Measurements from ENCODE around the gene PTPRH. TPM values are rescaled to one million over a fixed set of nuclear protein-coding genes. Genes with fewer than 3 reads are reported as not detected.

PTPRH gene
- total and polyA plus RNA-seq, 9 of the 15 experiments (the other 6 are each of a cell fraction or from before 2014, with no cell fraction given), result 0.87 to 34.3 (median 22.7) TPM

DNA sequence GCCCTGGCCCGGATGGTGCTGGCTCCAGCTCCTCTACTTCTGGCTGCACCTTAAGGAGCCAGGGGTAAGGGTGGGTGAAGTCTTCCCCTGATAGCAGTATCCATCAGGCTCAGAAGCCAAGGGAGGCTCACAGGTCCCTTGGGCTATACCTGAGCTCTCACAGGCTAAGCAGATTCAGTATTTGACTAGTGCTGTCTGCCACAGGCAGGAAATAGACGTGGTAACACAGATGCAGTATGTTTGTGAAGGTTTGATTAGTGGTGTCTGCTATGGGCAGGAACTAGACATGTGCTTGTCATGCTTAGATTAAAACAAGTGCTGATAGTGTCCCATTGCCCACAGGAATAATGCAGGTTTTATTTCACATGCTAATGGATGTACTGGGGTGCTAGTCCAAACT, 33.2 kb downstream of the PTPRH start (continued):
- TF ChIP-seq, protein P1, sequence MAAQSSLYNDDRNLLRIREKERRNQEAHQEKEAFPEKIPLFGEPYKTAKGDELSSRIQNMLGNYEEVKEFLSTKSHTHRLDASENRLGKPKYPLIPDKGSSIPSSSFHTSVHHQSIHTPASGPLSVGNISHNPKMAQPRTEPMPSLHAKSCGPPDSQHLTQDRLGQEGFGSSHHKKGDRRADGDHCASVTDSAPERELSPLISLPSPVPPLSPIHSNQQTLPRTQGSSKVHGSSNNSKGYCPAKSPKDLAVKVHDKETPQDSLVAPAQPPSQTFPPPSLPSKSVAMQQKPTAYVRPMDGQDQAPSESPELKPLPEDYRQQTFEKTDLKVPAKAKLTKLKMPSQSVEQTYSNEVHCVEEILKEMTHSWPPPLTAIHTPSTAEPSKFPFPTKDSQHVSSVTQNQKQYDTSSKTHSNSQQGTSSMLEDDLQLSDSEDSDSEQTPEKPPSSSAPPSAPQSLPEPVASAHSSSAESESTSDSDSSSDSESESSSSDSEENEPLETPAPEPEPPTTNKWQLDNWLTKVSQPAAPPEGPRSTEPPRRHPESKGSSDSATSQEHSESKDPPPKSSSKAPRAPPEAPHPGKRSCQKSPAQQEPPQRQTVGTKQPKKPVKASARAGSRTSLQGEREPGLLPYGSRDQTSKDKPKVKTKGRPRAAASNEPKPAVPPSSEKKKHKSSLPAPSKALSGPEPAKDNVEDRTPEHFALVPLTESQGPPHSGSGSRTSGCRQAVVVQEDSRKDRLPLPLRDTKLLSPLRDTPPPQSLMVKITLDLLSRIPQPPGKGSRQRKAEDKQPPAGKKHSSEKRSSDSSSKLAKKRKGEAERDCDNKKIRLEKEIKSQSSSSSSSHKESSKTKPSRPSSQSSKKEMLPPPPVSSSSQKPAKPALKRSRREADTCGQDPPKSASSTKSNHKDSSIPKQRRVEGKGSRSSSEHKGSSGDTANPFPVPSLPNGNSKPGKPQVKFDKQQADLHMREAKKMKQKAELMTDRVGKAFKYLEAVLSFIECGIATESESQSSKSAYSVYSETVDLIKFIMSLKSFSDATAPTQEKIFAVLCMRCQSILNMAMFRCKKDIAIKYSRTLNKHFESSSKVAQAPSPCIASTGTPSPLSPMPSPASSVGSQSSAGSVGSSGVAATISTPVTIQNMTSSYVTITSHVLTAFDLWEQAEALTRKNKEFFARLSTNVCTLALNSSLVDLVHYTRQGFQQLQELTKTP (IDR thresholded peaks at IDR 0.05; ENCODE audit: low read depth in 1 of 2, partially characterized antibody in 2 of 2), result no peak
- TF ChIP-seq CSDE1 (IDR thresholded peaks at IDR 0.05), result no peak
- TF ChIP-seq, protein P2, sequence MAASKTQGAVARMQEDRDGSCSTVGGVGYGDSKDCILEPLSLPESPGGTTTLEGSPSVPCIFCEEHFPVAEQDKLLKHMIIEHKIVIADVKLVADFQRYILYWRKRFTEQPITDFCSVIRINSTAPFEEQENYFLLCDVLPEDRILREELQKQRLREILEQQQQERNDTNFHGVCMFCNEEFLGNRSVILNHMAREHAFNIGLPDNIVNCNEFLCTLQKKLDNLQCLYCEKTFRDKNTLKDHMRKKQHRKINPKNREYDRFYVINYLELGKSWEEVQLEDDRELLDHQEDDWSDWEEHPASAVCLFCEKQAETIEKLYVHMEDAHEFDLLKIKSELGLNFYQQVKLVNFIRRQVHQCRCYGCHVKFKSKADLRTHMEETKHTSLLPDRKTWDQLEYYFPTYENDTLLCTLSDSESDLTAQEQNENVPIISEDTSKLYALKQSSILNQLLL (CRISPR knock-in tag; IDR thresholded peaks at IDR 0.05; ENCODE audit: borderline replicate concordance), result no peak
- no peak for TF ChIP-seq CBX1 (IDR thresholded peaks at IDR 0.05; ENCODE audit: low read depth)
- TF ChIP-seq TAF9B (IDR thresholded peaks at IDR 0.05; ENCODE audit: partially characterized antibody), result no peak
- TF ChIP-seq, protein P3, sequence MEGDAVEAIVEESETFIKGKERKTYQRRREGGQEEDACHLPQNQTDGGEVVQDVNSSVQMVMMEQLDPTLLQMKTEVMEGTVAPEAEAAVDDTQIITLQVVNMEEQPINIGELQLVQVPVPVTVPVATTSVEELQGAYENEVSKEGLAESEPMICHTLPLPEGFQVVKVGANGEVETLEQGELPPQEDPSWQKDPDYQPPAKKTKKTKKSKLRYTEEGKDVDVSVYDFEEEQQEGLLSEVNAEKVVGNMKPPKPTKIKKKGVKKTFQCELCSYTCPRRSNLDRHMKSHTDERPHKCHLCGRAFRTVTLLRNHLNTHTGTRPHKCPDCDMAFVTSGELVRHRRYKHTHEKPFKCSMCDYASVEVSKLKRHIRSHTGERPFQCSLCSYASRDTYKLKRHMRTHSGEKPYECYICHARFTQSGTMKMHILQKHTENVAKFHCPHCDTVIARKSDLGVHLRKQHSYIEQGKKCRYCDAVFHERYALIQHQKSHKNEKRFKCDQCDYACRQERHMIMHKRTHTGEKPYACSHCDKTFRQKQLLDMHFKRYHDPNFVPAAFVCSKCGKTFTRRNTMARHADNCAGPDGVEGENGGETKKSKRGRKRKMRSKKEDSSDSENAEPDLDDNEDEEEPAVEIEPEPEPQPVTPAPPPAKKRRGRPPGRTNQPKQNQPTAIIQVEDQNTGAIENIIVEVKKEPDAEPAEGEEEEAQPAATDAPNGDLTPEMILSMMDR (IDR thresholded peaks at IDR 0.05 in 2 of 3, conservative IDR thresholded peaks at IDR 0.05 in 1 of 3; ENCODE audit: insufficient read depth in 2 of 3, low read depth in 1 of 3, low read length in 3 of 3), result peak in 2 of 3 experiments; percentile 19 to 33; a peak in 1 of 6 replicates
- no peak for TF ChIP-seq ZNF444 (CRISPR knock-in tag; IDR thresholded peaks at IDR 0.05)
- TF ChIP-seq HOXB6 (CRISPR knock-in tag; IDR thresholded peaks at IDR 0.05; ENCODE audit: borderline replicate concordance), result no peak
- TF ChIP-seq, protein P4, sequence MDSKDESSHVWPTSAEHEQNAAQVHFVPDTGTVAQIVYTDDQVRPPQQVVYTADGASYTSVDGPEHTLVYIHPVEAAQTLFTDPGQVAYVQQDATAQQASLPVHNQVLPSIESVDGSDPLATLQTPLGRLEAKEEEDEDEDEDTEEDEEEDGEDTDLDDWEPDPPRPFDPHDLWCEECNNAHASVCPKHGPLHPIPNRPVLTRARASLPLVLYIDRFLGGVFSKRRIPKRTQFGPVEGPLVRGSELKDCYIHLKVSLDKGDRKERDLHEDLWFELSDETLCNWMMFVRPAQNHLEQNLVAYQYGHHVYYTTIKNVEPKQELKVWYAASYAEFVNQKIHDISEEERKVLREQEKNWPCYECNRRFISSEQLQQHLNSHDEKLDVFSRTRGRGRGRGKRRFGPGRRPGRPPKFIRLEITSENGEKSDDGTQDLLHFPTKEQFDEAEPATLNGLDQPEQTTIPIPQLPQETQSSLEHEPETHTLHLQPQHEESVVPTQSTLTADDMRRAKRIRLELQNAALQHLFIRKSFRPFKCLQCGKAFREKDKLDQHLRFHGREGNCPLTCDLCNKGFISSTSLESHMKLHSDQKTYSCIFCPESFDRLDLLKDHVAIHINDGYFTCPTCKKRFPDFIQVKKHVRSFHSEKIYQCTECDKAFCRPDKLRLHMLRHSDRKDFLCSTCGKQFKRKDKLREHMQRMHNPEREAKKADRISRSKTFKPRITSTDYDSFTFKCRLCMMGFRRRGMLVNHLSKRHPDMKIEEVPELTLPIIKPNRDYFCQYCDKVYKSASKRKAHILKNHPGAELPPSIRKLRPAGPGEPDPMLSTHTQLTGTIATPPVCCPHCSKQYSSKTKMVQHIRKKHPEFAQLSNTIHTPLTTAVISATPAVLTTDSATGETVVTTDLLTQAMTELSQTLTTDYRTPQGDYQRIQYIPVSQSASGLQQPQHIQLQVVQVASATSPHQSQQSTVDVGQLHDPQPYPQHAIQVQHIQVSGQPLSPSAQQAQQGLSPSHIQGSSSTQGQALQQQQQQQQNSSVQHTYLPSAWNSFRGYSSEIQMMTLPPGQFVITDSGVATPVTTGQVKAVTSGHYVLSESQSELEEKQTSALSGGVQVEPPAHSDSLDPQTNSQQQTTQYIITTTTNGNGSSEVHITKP (IDR thresholded peaks at IDR 0.05; ENCODE audit: partially characterized antibody), result no peak
- TF ChIP-seq, protein P5, sequence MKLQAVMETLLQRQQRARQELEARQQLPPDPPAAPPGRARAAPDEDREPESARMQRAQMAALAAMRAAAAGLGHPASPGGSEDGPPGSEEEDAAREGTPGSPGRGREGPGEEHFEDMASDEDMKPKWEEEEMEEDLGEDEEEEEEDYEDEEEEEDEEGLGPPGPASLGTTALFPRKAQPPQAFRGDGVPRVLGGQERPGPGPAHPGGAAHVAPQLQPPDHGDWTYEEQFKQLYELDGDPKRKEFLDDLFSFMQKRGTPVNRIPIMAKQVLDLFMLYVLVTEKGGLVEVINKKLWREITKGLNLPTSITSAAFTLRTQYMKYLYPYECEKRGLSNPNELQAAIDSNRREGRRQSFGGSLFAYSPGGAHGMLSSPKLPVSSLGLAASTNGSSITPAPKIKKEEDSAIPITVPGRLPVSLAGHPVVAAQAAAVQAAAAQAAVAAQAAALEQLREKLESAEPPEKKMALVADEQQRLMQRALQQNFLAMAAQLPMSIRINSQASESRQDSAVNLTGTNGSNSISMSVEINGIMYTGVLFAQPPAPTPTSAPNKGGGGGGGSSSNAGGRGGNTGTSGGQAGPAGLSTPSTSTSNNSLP (IDR thresholded peaks at IDR 0.05; ENCODE audit: borderline replicate concordance, low read depth, low read length), result no peak
- TF ChIP-seq CREB1 (IDR thresholded peaks at IDR 0.05), result no peak
- peak; percentile 29; the same call in 1 of the 2 replicates for TF ChIP-seq CREB1 (CRISPR knock-in tag; IDR thresholded peaks at IDR 0.05)
- no peak for TF ChIP-seq ZNF354B (CRISPR knock-in tag; IDR thresholded peaks at IDR 0.05)

All from K562 (cell line).